Fibroblast of peridontal ligament (primary cell): Measurements from ENCODE around the gene MED22.
"Not testable (repeated sequence)": the region's sequence is repeated elsewhere in the genome, so short reads cannot be mapped to it uniquely, and the experiment has no call there.

Experiments
- DNase-seq: peaks from one replicate; pipeline ENCODE4 v3.0.0-alpha.2; 2010; ENCODE audit errors: extremely low read depth

MED22 gene

GRCh38 chr9:133335924-133336811 lies 11.8 kb downstream of the MED22 start, which contains the start of gene SURF6:
Gene SURF6, minus strand, starts transcription at chr9:133336188. Its CDS starts 56 bp downstream, at chr9:133336132.
- peak; percentile 75 for DNase-seq

GRCh38 chr9:133334888-133335287 lies 13.0 kb downstream of the MED22 start:
- DNase-seq, result not testable (repeated sequence)

GRCh38 chr9:133334161-133334560 lies 13.8 kb downstream of the MED22 start:
- DNase-seq, result no peak

GRCh38 chr9:133333566-133333965 lies 14.4 kb downstream of the MED22 start:
- no peak for DNase-seq

GRCh38 chr9:133333011-133333410 lies 14.9 kb downstream of the MED22 start:
- DNase-seq, result no peak

- no peak for DNase-seq
Measured at GRCh38 chr9:133332381-133332730, 15.6 kb downstream of the MED22 start.

- no peak for DNase-seq
Measured at GRCh38 chr9:133331641-133332380, 16.1 kb downstream of the MED22 start.

- DNase-seq, result no peak
Measured at GRCh38 chr9:133331221-133331620, 16.7 kb downstream of the MED22 start.

- DNase-seq, result not testable (repeated sequence)
Measured at GRCh38 chr9:133329306-133330156, 18.4 kb downstream of the MED22 start.

GRCh38 chr9:133327834-133328484 lies 20.0 kb downstream of the MED22 start:
- DNase-seq, result no peak

- not testable (repeated sequence) for DNase-seq
Measured at GRCh38 chr9:133327021-133327420, 20.9 kb downstream of the MED22 start.

- no peak for DNase-seq
Measured at GRCh38 chr9:133323991-133324703, 23.8 kb downstream of the MED22 start.

- DNase-seq, result no peak
Measured at GRCh38 chr9:133323211-133323610, 24.7 kb downstream of the MED22 start.

- no peak for DNase-seq
Measured at GRCh38 chr9:133322701-133323100, 25.2 kb downstream of the MED22 start.

- no peak for DNase-seq
Measured at GRCh38 chr9:133321411-133321935, 26.5 kb downstream of the MED22 start.

- no peak for DNase-seq
Measured at GRCh38 chr9:133320421-133320881, 27.5 kb downstream of the MED22 start.

- DNase-seq, result not testable (repeated sequence)
Measured at GRCh38 chr9:133317551-133317950, 30.4 kb downstream of the MED22 start.

- no peak for DNase-seq
Measured at GRCh38 chr9:133315997-133316396, 31.9 kb downstream of the MED22 start.

GRCh38 chr9:133309608-133310007 lies 38.3 kb downstream of the MED22 start:
- no peak for DNase-seq

- no peak for DNase-seq
Measured at GRCh38 chr9:133307301-133307700, 40.6 kb downstream of the MED22 start.
